Memory B cell (primary cell): ENCODE measurements around the gene FAM241B.

Experiments
- ATAC-seq: fragments of 150-1000 bp; cut with Tn5 transposase; 2 replicates; pipeline ENCODE4 v1.10.0; 2021; ENCODE audit warnings: low read depth, mild to moderate bottlenecking, moderate library complexity
- DNase-seq, 2 donors: peaks; one replicate each; pipeline ENCODE4 v3.0.0; 2022; ENCODE audit warnings: low spot score in 2 of 2
- H3K27ac Mint-ChIP-seq: one replicate; pipeline ENCODE4 v1.8.0; 2022; ENCODE audit warnings: mild to moderate bottlenecking, moderate library complexity, mixed read lengths
- H3K27me3 Mint-ChIP-seq: one replicate; pipeline ENCODE4 v1.8.0; 2022; ENCODE audit warnings: mixed read lengths
- H3K36me3 Mint-ChIP-seq: one replicate; pipeline ENCODE4 v1.8.0; 2022; ENCODE audit warnings: mild to moderate bottlenecking, mixed read lengths
- H3K4me1 Mint-ChIP-seq: one replicate; pipeline ENCODE4 v1.8.0; 2022; ENCODE audit warnings: mixed read lengths
- H3K4me3 Mint-ChIP-seq: one replicate; pipeline ENCODE4 v1.8.0; 2022; ENCODE audit warnings: mild to moderate bottlenecking, moderate library complexity, mixed read lengths
- H3K9me3 Mint-ChIP-seq: one replicate; pipeline ENCODE4 v1.8.0; 2022; ENCODE audit warnings: mixed read lengths

Gene FAM241B

DNA sequence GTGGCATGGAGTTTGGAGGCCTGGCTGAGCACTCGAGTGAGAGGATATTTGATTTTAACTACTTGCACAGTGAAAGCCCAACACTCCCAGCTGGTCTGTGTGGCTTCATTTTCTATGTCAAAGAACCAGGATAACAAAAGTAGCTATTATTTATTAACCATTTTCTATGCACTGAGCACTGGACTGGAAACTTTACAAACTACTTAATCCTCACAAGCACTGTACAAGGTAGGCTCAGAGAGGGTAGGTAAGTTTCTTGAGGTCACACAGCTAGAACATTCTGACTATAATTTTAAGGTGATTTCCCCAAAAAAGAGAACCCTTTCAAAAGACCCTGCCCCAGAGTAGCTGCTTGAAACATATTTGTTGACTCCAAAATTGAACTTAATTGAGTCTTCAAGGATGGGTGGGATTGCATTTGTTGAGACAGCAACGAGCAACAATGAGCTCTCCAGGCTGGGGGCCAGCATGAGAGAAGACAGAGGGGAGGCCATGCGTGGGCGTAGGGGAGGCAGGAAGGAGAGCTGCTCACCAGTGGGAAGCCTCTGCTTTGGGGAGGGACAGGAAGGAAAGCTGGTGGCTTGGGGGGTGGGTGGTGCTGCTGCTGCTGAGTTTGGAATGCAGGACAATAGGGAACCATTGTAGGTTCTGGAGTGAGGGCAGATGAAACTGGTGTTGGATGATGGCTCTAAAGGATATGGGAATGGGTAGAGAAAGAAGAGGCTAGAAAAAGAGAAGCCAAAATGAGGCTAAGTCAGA is 31.5 kb downstream of the FAM241B start:
- Mint-ChIP-seq H3K4me3 (no peak overlapping the region), H3K27me3 (peaks cover 11% of the 10 kb centered on the region), H3K27ac (no peak overlapping the region), H3K36me3 (no peaks in the 10 kb centered on the region), H3K9me3 (no peaks in the 10 kb centered on the region), H3K4me1 (no peaks in the 10 kb centered on the region)
- ATAC-seq = no peak
- no peak for DNase-seq

DNA sequence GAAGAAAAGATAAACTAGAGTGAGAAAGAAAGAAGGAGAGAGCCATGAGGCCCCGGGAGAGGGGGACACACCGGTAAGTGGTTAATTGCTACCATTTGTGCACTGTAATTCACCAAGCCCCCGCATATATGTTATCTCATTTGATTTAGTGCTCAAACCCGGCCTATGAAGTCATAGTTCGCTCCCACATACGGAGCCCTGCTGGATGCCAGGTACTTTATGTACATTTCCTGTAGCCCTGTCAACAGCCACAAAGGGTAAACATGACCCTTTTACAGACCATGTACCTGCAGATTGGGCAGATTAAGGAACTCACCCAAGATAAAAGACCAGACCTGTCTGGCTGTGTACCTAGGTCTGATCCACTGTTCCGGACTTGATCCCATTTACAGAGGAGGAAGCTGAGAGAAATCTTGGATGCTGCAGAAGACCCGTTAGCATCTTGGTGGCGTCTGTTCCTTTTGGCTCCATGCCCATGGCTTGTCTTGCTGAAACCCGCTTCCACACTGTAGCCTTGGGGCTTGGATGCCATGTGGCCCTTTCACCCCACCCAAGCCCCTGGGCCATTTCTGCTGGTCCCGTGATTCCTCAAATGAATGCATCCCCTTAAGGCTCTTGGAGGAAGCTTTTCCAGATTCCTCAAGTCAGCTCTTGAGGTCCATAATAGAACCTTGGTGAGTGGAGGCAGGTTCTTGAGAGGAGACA is 32.3 kb downstream of the FAM241B start:
- DNase-seq (no peak), ATAC-seq (no peak)
- H3K4me3 Mint-ChIP-seq = no peak overlapping the region
- no peak overlapping the region for H3K27ac Mint-ChIP-seq
- H3K9me3 Mint-ChIP-seq = no peaks in the 10 kb centered on the region
- H3K36me3 Mint-ChIP-seq = no peaks in the 10 kb centered on the region
- peaks cover 15% of the 10 kb centered on the region for H3K27me3 Mint-ChIP-seq
- no peaks in the 10 kb centered on the region for H3K4me1 Mint-ChIP-seq

DNA sequence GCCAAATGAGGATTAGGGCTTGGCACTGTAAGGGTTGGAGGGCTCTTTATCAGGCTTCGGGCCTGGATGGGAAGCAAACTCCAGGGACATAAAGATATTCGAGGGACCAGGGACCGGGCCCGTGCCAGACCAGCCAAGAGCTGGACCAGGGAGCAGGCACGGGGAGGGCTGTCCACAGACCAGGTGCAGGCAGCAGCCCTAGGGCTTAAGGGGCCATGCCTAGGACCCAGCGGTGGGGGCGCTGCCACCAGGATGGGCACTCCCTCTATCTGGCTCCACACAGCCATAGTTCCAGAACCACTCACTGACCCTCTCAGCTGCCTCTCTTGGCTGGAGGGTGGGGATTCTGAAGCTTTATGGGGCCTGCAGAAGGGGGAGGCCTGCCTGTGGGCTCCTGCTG is 32.9 kb downstream of the FAM241B start:
- H3K4me1 Mint-ChIP-seq = no peaks in the 10 kb centered on the region
- H3K9me3 Mint-ChIP-seq = no peaks in the 10 kb centered on the region
- ATAC-seq (no peak), DNase-seq (no peak)
- H3K36me3 Mint-ChIP-seq = no peaks in the 10 kb centered on the region
- no peak overlapping the region for H3K4me3 Mint-ChIP-seq
- peaks cover 18% of the 10 kb centered on the region for H3K27me3 Mint-ChIP-seq
- no peak overlapping the region for H3K27ac Mint-ChIP-seq

DNA sequence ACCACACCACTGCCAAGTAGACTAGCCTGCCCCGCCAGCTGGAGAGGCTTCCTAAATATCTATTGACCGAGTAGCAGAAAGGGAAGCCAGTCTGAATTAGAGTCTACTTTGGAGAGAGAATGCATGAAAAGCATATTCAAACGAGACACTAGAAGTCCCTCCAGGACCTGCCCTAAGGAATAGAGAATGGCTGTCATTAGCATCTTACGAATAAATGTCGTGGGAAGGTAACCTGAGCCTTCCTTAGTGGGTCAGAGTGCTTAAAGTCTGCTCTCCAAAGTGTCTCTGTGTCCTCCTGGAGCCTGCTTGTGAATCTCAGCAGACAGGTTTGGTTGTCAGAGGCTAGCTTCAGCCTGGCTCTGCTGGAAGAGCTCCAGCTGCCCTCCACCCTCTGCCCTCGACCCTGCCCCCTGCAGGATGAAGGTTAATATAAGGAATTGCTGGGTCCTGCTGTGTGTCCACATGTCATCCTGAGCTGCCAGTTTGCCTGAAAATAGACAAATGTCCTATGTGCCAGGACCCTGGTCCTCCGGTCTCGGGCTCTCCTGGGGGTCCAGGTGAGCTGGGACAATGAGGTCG is 33.4 kb downstream of the FAM241B start:
- no peak for DNase-seq
- no peaks in the 10 kb centered on the region for H3K4me1 Mint-ChIP-seq
- no peaks in the 10 kb centered on the region for H3K36me3 Mint-ChIP-seq
- no peak for ATAC-seq
- no peak overlapping the region for H3K4me3 Mint-ChIP-seq
- H3K9me3 Mint-ChIP-seq = no peaks in the 10 kb centered on the region
- H3K27ac Mint-ChIP-seq = no peak overlapping the region
- H3K27me3 Mint-ChIP-seq = peaks cover 18% of the 10 kb centered on the region

DNA sequence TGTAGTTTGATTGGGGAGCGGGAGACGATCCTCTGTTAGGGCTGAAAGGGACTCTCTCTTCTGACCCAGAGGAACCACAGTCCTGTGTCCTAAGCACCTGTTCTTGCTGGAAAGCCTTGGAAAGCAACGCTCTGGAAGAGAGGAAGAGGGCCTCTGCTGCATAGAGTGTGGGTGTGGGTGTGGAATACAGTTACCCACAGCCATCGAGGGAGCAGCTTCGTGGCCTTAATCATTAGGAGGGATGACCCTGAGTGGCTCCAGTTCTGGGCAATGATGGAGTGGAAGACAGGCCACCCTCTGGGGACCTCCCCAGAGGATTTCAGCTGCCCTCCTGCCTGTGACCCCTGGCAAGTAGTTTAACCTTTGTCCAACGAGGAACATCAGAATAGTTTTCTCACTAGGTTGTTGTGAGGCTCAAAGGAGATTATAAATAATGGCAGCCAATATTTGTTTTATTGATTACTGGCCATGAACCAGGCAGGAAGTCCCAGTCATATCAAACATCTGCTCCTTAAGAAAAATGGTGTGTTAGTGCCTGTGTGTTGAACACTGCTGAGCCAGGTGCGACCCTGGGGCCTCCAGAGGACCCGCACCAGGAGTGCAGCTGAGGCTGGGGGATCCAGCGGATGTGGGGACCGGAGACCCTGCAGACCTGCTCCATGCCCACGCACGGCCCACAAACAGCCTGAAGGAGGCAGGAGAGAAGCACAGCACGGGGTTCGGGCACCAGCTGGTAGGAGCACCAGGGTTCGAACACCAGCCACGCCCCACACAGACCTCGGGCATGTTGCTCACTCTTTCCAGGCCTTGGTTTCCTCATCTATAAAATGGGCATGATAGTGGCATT is 35.6 kb downstream of the FAM241B start:
- Mint-ChIP-seq H3K27ac (no peak overlapping the region), H3K4me1 (no peaks in the 10 kb centered on the region), H3K27me3 (peaks cover 20% of the 10 kb centered on the region), H3K36me3 (no peaks in the 10 kb centered on the region), H3K9me3 (no peaks in the 10 kb centered on the region), H3K4me3 (no peak overlapping the region)
- DNase-seq (no peak), ATAC-seq (no peak)

DNA sequence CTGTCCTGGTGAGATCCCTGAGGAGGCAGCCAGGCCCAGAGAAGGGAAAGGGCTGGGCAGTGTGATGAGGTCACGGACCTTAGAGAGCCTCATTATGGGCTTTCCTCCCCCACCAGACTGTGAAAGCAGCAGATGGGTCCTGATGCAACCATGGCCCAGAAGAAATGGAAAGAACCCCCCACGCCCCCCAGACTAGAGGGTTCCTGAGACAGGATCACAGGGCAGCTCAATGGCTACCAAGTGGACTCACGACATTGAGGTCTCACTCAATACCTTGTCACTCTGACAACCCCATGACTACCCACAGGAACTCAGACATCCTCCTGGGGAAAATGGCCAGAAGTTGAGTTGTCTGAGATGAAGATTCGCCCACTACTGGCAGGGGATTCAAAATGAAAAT is 36.7 kb downstream of the FAM241B start:
- Mint-ChIP-seq H3K4me1 (no peaks in the 10 kb centered on the region), H3K4me3 (no peak overlapping the region), H3K9me3 (no peaks in the 10 kb centered on the region), H3K36me3 (no peaks in the 10 kb centered on the region), H3K27ac (no peak overlapping the region), H3K27me3 (peaks cover 16% of the 10 kb centered on the region)
- ATAC-seq (no peak), DNase-seq (no peak)

DNA sequence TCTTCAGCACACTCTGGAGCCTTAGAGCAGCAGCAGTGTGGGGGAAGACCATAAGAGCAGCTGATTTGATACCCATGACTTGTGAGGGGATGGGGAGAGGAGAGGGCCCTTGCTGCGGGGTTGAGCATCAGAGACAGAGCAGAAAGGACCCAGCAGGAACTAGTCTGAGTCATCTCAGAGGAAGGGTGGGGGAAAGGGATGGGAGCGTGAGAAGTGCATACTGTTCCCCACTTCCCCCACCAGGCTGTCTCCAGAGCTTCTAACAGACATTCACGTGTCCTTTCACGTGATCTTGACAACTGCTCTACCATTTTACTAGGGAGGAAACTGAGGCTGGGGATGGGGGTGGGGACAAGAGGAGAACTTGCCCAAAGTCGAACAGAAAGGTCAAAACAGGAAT is 38.7 kb downstream of the FAM241B start:
- H3K9me3 Mint-ChIP-seq = no peaks in the 10 kb centered on the region
- DNase-seq (no peak), ATAC-seq (no peak)
- H3K27me3 Mint-ChIP-seq = peaks cover 14% of the 10 kb centered on the region
- no peaks in the 10 kb centered on the region for H3K36me3 Mint-ChIP-seq
- no peak overlapping the region for H3K27ac Mint-ChIP-seq
- no peaks in the 10 kb centered on the region for H3K4me1 Mint-ChIP-seq
- no peak overlapping the region for H3K4me3 Mint-ChIP-seq

DNA sequence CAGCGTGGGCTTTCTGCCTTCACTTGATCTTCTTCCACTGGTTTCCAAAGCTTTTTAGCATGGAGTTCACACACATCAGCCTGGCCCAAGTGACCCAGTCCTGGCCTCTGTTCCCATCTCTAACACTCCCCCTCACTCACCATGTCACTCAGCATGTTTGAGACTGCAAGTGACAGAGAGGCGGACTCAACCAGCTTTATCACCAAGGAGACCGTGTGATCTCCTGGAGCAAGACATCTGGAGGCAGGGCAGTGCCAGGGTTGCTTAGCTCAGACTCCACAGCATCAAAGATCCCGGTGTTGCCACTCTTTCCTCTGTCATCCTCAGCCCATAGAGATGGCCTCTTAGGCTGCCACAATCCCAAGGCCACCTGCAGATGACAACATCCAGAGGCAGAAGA is 39.4 kb downstream of the FAM241B start:
- peaks cover 14% of the 10 kb centered on the region for H3K27me3 Mint-ChIP-seq

DNA sequence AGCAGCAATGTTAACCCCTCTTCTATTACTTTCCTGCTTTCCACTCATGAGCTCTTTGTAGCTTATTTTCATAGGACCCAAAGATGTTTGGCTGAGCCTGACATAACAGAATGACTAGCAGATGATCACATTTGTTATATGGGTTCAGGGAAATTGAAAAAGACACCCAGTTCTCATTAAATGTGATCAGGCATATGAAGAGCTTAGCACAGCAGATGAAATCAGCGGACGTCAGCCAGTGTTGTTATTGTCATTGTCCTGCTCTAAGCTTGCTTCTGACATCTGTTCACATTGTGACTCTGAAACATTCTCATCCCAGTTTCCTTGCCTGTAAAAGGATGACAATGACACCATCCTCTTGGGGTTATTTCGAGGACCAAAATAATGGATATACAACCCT is 43.5 kb downstream of the FAM241B start:
- Mint-ChIP-seq H3K9me3 (no peaks in the 10 kb centered on the region), H3K36me3 (no peaks in the 10 kb centered on the region), H3K27me3 (peaks cover 10% of the 10 kb centered on the region), H3K4me3 (no peak overlapping the region), H3K4me1 (no peaks in the 10 kb centered on the region), H3K27ac (no peak overlapping the region)
- ATAC-seq = no peak
- DNase-seq = no peak

More for the DNA sequence above, 39.4 kb downstream of the FAM241B start:
- H3K9me3 Mint-ChIP-seq = no peaks in the 10 kb centered on the region
- no peaks in the 10 kb centered on the region for H3K4me1 Mint-ChIP-seq
- no peaks in the 10 kb centered on the region for H3K36me3 Mint-ChIP-seq
- no peak for ATAC-seq
- H3K27ac Mint-ChIP-seq = no peak overlapping the region
- H3K4me3 Mint-ChIP-seq = no peak overlapping the region
- no peak for DNase-seq

DNA sequence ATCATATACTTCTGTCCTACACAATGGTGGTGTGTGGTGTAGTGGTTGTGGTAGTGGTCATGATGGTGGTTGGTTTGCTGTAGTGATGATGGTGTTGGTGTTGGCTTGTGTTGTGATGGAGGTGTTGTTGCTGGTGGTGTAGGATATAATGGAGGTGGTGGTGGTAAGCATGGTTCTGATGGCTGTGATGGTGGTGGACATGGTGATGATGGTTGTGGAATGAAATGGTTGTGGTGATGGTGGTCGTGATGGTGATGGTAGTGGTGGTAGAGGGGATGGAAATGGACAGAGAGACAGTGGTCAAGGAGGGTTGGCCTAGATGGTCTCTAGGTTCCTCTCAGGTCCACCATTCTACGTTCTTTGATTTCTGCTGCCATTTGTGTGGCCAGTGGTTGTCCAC is 44.7 kb downstream of the FAM241B start:
- no peaks in the 10 kb centered on the region for H3K9me3 Mint-ChIP-seq
- no peak overlapping the region for H3K27ac Mint-ChIP-seq

DNA sequence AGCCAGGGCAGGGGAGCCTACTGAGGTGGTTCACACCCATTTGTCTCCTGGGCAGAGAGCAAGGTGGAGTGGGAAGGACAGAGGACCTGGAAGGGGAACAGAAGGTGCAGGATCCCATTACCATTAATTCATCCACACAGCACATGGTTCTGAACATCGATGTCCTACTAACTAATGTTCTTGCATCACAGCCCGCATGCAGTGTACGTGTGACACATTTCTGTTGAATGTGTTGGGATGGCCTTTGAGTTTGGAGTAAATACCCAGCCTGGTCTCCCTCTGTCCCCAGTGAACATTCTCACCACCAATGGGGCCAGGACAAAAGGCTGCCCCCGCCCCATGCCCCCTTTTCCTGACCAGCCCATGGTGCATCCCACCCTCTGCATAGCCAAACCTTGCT is 46.3 kb downstream of the FAM241B start:
- Mint-ChIP-seq H3K27ac (no peak overlapping the region), H3K9me3 (no peaks in the 10 kb centered on the region)
- no peak for ATAC-seq

More for the DNA sequence above, 44.7 kb downstream of the FAM241B start:
- peaks cover 9% of the 10 kb centered on the region for H3K27me3 Mint-ChIP-seq
- DNase-seq (no peak), ATAC-seq (no peak)
- no peak overlapping the region for H3K4me3 Mint-ChIP-seq
- H3K36me3 Mint-ChIP-seq = no peaks in the 10 kb centered on the region
- no peaks in the 10 kb centered on the region for H3K4me1 Mint-ChIP-seq

DNA sequence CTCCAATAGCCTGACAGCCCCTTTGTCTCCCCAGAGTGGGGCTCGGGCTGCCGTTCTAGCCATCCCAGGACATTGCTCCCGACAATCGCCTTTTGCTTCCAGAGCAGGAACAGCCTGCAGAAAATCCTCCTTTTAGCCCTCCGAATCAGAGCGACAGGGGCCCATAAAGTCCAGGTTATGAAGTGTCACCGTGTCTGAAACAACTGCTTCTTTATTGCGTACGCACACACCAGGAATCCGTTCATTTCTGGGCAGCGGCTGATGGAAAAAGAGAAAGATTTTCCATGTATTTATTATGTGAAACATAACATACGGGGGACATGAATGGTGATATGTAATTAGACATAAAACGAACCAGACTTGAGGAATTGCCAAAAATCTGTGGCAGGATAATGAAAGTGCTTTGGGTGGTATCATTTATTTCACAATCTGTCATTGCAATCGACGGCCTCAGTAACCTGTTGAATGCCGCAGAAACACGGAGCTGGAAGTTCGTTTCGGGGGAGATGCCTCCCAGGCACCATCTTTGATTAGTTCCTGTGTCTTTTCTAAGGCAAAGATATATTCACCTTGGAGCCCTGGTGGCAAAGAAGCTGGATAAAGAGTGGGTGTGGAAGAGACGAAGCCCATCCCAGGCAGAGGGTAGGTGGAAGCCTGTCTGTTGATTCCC is 48.1 kb downstream of the FAM241B start:
- Mint-ChIP-seq H3K27ac (no peak overlapping the region), H3K36me3 (no peaks in the 10 kb centered on the region), H3K4me1 (no peaks in the 10 kb centered on the region), H3K27me3 (peaks cover 15% of the 10 kb centered on the region), H3K9me3 (no peaks in the 10 kb centered on the region), H3K4me3 (no peak overlapping the region)
- ATAC-seq = no peak
- no peak for DNase-seq

More for the DNA sequence above, 46.3 kb downstream of the FAM241B start:
- Mint-ChIP-seq H3K36me3 (no peaks in the 10 kb centered on the region), H3K4me1 (no peaks in the 10 kb centered on the region), H3K27me3 (peaks cover 15% of the 10 kb centered on the region), H3K4me3 (no peak overlapping the region)
- DNase-seq = no peak

DNA sequence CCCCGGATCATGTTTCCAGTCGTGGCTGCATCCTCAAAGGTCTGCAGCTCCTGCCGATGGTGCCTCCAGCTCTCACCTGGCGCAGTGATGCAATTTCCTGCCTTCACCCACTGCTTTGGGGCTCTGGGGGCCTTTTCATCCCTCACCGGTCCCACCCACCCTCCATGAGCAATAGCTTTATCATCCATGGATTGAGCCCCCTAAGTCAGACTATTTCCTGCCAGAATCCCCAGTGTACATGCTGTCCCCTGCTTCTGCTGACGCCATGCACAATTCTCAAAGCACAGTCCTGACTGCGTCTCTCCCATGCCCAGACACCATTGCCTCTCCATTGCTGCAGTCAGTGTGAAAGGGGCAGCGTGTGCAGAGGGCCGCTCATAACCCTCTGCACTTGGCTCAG is 49.7 kb downstream of the FAM241B start:
- no peak for ATAC-seq
- H3K27me3 Mint-ChIP-seq = peaks cover 16% of the 10 kb centered on the region

More for the DNA sequence above, 49.7 kb downstream of the FAM241B start:
- no peaks in the 10 kb centered on the region for H3K4me1 Mint-ChIP-seq
- no peaks in the 10 kb centered on the region for H3K36me3 Mint-ChIP-seq
- no peak for DNase-seq
- H3K9me3 Mint-ChIP-seq = no peaks in the 10 kb centered on the region
- H3K27ac Mint-ChIP-seq = no peak overlapping the region
- no peak overlapping the region for H3K4me3 Mint-ChIP-seq
